OCI-LY7 (cell line): Measurements from ENCODE around the gene POLD2. TPM values are rescaled to one million over a fixed set of nuclear protein-coding genes. Genes with fewer than 3 reads are reported as not detected.

Source experiments
- BruUV-seq: library from RNA; stranded (reverse); fragments of 400-500 nt; replicated peaks from 2 replicates; lab custom pipeline; 2021; lab: Mats Ljungman, UMichigan
- CTCF ChIA-PET: fragments of 300-600 bp; sonication (Branson Sonifier 250); formaldehyde crosslinking; loops from one replicate; lab custom pipeline; 2022; ENCODE audit warnings: antibody characterized with exemption; ENCODE audit not compliant: unreplicated experiment; lab: Charles Lee
- POLR2A ChIA-PET: fragments of 300-600 bp; sonication (Branson Sonifier 250); formaldehyde crosslinking; loops from one replicate; lab custom pipeline; 2022; ENCODE audit warnings: antibody characterized with exemption; lab: Charles Lee
- DNase-seq: peaks from one replicate; pipeline ENCODE4 v3.0.0-alpha.2; 2015; ENCODE audit warnings: low spot score
- H2AFZ ChIP-seq: fragments of 200-600 bp; sonication (generic), shearing (Covaris generic); 2 replicates; pipeline ENCODE4 v1.6.1; 2014; ENCODE audit warnings: mild to moderate bottlenecking, antibody characterized with exemption, low read length, moderate library complexity
- H3K27ac ChIP-seq: fragments of 200-600 bp; sonication (generic); 2 replicates; pipeline ENCODE4 v1.5.1; 2014; ENCODE audit warnings: mixed run types, low read depth, mild to moderate bottlenecking, moderate library complexity, low read length, inconsistent platforms; ENCODE audit not compliant: poor library complexity, severe bottlenecking
- H3K36me3 ChIP-seq: fragments of 200-600 bp; sonication (generic); 2 replicates; pipeline ENCODE4 v1.6.1; 2014; ENCODE audit warnings: mild to moderate bottlenecking, antibody characterized with exemption, low read length, moderate library complexity, mixed read lengths; ENCODE audit not compliant: insufficient read depth
- H3K4me1 ChIP-seq: fragments of 200-600 bp; sonication (generic); 2 replicates; pipeline ENCODE4 v1.5.1; 2014; ENCODE audit warnings: mild to moderate bottlenecking, low read length; ENCODE audit not compliant: insufficient read depth, poor library complexity, severe bottlenecking
- H3K4me2 ChIP-seq: fragments of 200-600 bp; sonication (generic); 2 replicates; pipeline ENCODE4 v1.6.1; 2014; ENCODE audit warnings: mild to moderate bottlenecking, low read length
- H3K4me3 ChIP-seq: fragments of 200-600 bp; sonication (generic); 2 replicates; pipeline ENCODE4 v1.5.1; 2014; ENCODE audit warnings: mild to moderate bottlenecking, low read depth, low read length; ENCODE audit not compliant: poor library complexity, severe bottlenecking
- H3K79me2 ChIP-seq: fragments of 200-600 bp; sonication (generic); 2 replicates; pipeline ENCODE4 v1.6.1; 2016; ENCODE audit warnings: low read depth, mild to moderate bottlenecking, low read length, moderate library complexity, mixed read lengths; ENCODE audit not compliant: insufficient read depth
- H3K9me2 ChIP-seq: fragments of 200-600 bp; sonication (generic); 2 replicates; pipeline ENCODE4 v1.6.1; 2016; ENCODE audit warnings: mild to moderate bottlenecking, low read length, mixed read lengths; ENCODE audit not compliant: insufficient read depth
- H3K9me3 ChIP-seq: fragments of 200-600 bp; sonication (generic); 2 replicates; pipeline ENCODE4 v1.6.1; 2014; ENCODE audit warnings: mild to moderate bottlenecking, mixed run types, low read length, mixed read lengths
- H4K20me1 ChIP-seq: fragments of 200-600 bp; sonication (generic); 2 replicates; pipeline ENCODE4 v1.6.1; 2014; ENCODE audit warnings: mild to moderate bottlenecking, antibody characterized with exemption, low read length, moderate library complexity, mixed read lengths; ENCODE audit not compliant: insufficient read depth
- EZH2phosphoT487 ChIP-seq: fragments of 200-600 bp; sonication (generic); IDR thresholded peaks from 2 replicates; pipeline ENCODE4 v1.6.1; 2018; ENCODE audit warnings: low read depth, borderline replicate concordance, mild to moderate bottlenecking, mixed run types, antibody characterized with exemption, low read length, moderate library complexity, mixed read lengths
- intact Hi-C: fragments of 100-400 bp; cut with micrococcal nuclease; formaldehyde crosslinking; loops from one replicate; pipeline ENCODE4 v1.10.0; 2022; ENCODE audit not compliant: unreplicated experiment
- total RNA-seq, 2 experiments: library from RNA; depleted of rRNA in 1 of 2; stranded (reverse); fragments of >200 nt in 1 of 2; shearing (Covaris generic) in 1 of 2; gene quantifications; 2 replicates each; pipeline ENCODE4 v1.2.3, GENCODE V29; 2014 to 2022
- TF ChIP-seq, protein P1 (sequence below): fragments of 200-600 bp; sonication (generic); conservative IDR thresholded peaks from 2 replicates; pipeline ENCODE4 v1.5.1; 2014; ENCODE audit warnings: mild to moderate bottlenecking, antibody characterized with exemption, low read length, moderate library complexity, mixed read lengths

Gene POLD2
- total RNA-seq, 2 experiments from 2014 or later: 230 to 261 TPM

DNA sequence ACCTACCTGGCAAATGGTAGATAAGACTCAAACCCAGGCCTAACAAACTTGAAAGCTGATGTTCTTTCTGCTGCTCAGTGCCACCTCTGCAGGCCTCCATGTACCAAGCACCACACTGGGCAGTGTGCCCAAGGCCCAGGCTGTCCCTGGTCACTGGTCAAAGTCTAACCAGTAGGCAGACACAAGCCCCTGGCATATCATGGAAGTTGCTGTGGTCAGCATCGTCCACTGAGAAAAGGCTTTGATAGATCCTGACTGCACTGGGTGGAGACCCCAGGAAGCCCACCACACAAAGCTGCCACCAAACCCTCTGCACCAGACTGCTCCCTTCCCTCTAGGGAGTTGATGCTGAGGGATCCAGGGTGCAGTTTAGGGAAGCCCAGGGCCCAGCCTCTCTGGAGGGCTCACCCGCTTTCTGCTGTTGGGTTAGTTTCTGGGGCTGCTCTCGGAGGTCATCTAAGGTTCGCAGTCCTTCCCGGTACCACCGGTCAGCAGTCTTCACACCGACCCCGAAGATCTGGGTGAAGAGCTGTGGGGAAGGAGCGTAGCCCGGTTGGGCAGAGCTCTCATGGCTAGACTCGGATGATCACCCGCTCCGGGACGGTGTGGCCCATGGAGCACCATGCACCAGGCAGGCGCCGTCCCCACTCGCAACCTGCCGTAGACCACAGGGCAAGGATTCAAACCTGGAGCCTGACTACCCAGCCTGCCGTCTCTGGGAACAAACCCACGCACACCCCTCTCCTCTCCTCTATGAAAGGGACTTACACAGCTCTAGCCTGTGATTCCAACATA lies 47.0 kb downstream of the POLD2 start:
- BruUV-seq: no TSS peak
- DNase-seq: no peak
- Histone ChIP-seq H3K4me1 (peaks cover 39% of the 10 kb centered on the region), H3K9me2 (no peaks in the 10 kb centered on the region), H3K36me3 (peaks cover 100% of the 10 kb centered on the region), H3K9me3 (no peaks in the 10 kb centered on the region), H2AFZ (no peak overlapping the region), H3K27ac (no peak overlapping the region), H3K4me3 (no peak overlapping the region), H4K20me1 (no peaks in the 10 kb centered on the region; the same call in 1 of the 2 replicates), H3K79me2 (peaks cover 16% of the 10 kb centered on the region; the same call in 1 of the 2 replicates), H3K4me2 (no peak overlapping the region)
- CTCF ChIA-PET: no interaction called here
- POLR2A ChIA-PET: interaction anchor here (0.5 to 1.5 kb wide), 5 partner anchors 25 to 125 kb away, joined by 3 to 8 read pairs (median 4); no protein-coding TSS in a partner anchor
- intact Hi-C loops: no loop called here
- no peak for TF ChIP-seq EZH2phosphoT487
- TF ChIP-seq, protein P1, sequence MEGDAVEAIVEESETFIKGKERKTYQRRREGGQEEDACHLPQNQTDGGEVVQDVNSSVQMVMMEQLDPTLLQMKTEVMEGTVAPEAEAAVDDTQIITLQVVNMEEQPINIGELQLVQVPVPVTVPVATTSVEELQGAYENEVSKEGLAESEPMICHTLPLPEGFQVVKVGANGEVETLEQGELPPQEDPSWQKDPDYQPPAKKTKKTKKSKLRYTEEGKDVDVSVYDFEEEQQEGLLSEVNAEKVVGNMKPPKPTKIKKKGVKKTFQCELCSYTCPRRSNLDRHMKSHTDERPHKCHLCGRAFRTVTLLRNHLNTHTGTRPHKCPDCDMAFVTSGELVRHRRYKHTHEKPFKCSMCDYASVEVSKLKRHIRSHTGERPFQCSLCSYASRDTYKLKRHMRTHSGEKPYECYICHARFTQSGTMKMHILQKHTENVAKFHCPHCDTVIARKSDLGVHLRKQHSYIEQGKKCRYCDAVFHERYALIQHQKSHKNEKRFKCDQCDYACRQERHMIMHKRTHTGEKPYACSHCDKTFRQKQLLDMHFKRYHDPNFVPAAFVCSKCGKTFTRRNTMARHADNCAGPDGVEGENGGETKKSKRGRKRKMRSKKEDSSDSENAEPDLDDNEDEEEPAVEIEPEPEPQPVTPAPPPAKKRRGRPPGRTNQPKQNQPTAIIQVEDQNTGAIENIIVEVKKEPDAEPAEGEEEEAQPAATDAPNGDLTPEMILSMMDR: no peak

DNA sequence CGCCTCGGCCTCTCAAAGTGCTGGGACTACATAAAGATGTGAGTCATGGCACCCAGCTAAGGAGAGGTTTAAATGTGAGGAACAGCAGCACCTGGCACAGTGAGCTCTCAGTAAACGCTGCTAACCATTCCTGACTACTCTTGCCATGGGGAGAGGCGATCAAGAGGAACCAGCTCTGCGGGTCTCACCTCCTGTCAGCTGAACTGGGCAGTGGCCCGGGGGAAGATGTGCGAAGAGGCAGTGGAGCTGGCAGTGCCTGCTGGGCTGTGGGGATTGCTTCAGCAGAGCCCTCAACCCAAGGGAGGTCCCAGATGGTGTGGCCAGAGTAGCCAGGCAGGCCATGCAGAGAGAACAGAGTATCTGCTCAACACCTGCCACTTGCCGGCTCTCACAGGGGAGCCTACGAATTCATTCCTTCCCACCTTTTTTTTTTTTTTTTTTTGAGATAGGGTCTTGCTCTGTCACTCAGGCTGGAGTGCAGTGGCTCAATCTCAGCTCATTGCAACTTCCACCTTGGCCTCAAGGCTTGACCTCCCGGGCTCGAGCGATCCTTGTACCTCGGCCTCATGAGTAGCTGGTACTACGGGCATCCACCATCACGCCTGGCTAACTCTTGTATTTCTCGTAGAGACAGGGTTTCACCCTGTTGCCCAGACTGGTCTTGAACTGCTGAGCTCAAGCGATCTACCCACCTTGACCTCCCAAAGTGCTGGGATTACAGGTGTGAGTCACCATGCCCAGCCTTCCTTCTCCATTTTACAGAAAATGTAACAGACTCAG lies 47.9 kb downstream of the POLD2 start:
- H3K4me3 ChIP-seq: no peak overlapping the region
- H3K9me3 ChIP-seq: no peaks in the 10 kb centered on the region
- no peak for DNase-seq
- no peak overlapping the region for H3K4me2 ChIP-seq
- ChIA-PET CTCF (no interaction called here), POLR2A (interaction anchor here (0.5 to 1.5 kb wide), 8 partner anchors 25 to 126 kb away, joined by 3 to 8 read pairs (median 4); no protein-coding TSS in a partner anchor)
- no peak for TF ChIP-seq EZH2phosphoT487
- TF ChIP-seq, protein P1: no peak
- no peaks in the 10 kb centered on the region for H3K9me2 ChIP-seq
- intact Hi-C loops: no loop called here
- BruUV-seq: TSS peak; percentile 4
- H2AFZ ChIP-seq: no peak overlapping the region
- peaks cover 7% of the 10 kb centered on the region; the same call in 1 of the 2 replicates for H3K79me2 ChIP-seq
- H3K4me1 ChIP-seq: peaks cover 33% of the 10 kb centered on the region
- no peaks in the 10 kb centered on the region; the same call in 1 of the 2 replicates for H4K20me1 ChIP-seq
- peaks cover 99% of the 10 kb centered on the region for H3K36me3 ChIP-seq
- no peak overlapping the region for H3K27ac ChIP-seq
